Endothelial cell of hepatic sinusoid (primary cell): Measurements from ENCODE around the gene AMOTL1.
"Not testable (repeated sequence)": the region's sequence is repeated elsewhere in the genome, so short reads cannot be mapped to it uniquely, and the experiment has no call there.

Source experiments
- in situ Hi-C: cut with HindIII; loops from 2 replicates; pipeline ENCODE4 v1.10.0; 2017; ENCODE audit warnings: low sequenced_read_pairs

Gene AMOTL1

DNA sequence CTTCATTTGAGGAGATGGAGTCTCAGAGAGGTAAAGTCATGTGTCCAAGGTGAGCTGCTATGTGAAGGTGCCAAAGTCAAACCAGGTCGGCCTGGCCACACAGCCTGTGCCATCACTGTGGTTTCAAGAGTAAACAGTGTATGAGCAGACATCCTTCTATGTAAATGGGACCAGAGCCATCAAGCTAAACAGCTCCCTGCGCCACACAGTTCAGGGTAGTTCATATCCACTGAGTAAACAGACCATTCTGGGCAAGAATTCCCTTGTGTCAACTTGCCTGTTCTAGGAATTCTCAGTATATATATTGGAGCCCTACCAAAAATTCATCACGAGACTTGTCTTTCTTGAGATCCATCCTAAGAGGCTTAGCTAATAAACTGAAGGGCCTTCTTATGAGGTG, 77.5 kb downstream of the AMOTL1 start:
- in situ Hi-C loops, result no loop called here

DNA sequence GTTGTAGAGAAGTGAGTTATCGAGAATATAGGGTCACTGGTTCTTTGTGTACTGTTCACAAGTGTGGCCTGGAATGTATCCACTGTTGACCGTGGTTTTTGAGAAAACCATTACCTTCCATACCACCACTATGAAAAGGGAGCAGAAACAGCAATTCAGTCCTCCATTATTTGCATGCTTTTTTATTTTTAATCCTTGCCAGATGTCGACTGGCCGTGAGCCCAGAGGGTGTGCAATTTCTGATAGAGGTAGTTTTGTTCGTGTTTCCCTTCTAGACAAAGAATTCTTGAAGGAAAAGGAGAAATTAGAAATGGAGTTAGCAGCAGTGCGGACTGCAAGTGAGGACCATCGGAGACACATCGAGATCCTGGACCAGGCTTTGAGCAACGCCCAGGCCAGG, 81.7 kb downstream of the AMOTL1 start:
- in situ Hi-C loops, result no loop called here

DNA sequence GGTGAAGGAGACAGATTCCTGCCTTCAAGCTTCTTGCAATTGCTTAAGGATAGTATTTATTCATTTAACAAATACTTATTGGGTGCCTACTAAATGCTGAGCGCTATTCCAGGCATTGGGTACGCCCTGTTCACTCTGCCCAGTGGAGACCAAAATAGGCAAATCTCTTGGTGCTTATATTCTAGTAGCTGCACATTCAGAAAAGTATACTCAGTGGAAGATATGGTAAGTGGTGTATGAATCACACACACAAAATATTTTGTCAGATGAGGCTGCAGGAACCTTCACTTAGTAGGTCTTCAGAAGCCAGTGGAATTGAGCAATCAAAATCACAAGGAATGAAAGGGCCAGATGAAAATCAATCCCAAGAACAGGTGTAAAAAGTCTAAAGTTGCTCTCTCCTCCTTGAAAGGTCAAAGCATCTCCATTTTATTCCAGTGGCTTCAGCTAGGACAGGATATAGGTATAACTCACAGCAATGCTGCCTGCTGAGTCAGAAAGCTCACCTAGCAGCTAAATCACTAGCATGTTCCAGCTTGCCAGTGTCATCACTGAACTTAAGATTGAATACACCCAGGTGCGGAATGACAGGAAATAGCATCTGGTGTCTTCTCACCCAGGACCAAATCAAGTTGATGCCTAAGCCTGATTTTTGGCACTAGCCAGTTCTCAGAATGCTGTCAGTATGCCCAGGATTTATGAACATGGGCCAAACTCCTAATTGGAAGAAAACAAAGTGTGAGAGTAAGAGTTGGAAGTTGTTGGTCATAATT, 83.9 kb downstream of the AMOTL1 start:
- in situ Hi-C loops, result no loop called here

DNA sequence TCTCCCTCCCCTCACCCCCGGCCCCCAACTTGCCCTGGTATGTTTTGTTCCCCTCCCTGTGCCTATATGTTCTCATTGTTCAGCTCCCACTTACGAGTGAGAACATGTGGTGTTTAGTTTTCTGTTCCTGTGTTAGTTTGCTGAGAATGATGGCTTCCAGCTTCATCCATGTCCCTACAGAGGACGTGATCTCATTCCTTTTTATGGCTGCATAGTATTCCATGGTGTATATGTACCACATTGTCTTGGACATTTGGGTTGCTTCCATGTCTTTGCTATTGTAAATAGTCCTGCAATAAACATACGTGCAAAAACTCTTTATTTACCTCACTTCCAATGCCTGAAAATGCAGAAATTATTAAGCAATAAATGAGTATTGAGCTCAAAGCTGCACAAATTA, 85.1 kb downstream of the AMOTL1 start:
- in situ Hi-C loops, result not testable (repeated sequence)

DNA sequence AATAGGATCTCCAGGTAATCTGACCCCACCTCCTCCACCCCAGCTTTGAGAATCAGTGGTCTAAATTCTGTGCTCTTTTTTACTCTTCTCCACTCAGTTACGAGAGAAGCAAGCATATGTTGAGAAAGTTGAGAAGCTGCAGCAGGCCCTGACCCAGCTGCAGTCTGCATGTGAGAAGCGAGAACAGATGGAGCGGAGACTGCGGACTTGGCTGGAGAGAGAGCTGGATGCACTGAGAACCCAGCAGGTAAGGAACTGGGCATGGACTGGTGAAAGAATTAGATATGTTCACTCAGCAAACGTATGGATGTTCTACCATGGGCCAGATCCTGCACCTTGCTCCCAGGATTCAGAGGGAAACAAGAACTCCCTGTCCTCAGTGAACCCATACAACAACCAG, 85.7 kb downstream of the AMOTL1 start:
- in situ Hi-C loops, result no loop called here

DNA sequence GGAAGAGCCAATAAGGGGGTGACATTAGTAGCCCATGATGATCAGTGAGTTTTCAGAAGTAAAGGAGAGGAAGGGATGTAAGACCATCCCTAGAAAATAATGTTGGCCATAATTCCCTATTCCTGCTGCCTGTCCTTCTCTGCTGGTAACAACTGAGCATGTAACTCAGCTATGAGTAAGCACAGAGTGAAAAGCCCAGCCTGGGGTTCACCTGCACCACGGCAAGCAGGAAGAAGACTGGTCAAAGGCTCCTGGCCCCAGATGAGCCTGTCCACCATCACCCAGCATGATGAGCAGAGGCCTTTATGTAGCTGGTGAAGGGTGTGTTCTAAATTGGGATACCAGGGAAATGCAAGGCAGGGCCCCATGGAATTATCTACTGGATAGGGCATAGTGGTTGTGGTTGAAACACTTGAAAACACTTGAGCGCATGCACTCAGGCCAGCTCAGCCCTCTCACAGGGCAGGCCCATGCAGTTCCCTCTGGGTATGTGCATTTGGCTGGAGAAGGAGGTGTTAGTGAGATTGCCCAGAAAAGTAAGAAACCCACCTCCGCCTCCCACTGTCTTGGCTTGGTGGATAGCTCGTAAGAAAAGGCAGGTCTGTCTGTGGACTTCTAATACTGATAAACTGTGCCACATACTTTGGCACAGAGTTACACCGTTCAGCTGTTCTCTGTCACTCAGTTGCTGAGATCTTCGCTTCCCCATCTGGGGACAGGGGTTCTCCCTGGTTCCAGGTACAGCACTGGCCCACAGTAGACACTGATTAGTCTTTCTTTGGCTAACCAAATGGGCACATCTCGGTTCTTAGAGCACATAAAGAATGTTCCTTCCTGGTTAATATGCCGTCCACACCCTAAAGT, 86.8 kb downstream of the AMOTL1 start:
- in situ Hi-C loops, result no loop called here

DNA sequence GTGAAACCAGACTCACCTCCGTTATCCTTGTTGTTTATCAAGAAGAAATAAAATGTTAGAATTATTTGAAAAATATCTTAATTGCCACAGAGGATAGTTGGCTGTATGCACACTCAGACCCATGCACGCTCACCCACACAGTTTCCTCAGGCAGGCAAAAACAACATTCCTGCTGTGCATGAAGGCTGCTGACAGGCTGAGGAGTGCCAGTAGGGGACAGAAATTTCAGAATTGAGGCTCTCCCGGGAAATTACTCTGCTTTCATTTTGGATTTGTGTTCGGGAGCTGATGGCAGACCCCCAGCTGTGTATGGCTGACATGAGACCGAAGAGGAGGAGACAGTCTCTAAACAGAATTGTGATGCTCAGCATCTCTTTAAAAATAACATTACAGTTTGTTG, 87.5 kb downstream of the AMOTL1 start:
- in situ Hi-C loops, result no loop called here

DNA sequence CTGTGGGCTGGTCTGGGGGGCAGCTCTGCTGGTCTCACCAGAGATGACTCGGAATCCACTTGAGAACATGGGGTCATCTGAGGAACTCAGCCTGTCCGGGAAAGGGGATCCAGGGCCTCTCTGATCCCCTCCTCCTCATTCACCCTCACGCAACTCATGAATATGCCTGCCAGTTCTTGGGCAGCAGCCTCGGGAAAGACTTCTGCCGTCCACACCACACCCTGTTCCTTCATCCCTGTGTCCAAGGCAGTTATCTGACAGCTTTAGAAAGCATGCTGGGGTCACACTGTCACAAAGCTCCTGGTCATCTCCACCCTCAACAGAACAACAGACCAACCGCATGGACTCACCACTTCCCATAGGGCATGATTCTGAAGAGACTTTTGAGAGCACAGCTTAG, 88.3 kb downstream of the AMOTL1 start:
- in situ Hi-C loops, result no loop called here

DNA sequence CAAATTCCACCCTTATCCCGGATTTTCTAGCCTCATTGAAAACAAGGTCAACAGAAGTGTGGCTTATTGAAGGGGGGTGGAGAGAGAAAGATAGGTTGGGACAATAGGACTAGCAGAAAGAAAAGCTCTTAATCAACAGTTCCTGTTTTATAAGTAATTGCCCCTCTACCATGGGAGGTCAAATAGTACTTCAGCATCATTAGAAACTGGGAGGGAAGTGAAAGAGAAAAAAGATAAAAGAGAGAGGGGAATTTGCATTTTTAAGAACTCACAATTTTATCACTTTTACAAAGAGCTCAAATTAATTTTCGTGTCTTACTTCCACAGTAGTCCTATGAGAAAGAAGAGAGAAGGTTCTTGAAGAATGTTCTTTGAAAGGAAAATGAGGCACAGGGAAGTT, 89.2 kb downstream of the AMOTL1 start:
- in situ Hi-C loops, result no loop called here

DNA sequence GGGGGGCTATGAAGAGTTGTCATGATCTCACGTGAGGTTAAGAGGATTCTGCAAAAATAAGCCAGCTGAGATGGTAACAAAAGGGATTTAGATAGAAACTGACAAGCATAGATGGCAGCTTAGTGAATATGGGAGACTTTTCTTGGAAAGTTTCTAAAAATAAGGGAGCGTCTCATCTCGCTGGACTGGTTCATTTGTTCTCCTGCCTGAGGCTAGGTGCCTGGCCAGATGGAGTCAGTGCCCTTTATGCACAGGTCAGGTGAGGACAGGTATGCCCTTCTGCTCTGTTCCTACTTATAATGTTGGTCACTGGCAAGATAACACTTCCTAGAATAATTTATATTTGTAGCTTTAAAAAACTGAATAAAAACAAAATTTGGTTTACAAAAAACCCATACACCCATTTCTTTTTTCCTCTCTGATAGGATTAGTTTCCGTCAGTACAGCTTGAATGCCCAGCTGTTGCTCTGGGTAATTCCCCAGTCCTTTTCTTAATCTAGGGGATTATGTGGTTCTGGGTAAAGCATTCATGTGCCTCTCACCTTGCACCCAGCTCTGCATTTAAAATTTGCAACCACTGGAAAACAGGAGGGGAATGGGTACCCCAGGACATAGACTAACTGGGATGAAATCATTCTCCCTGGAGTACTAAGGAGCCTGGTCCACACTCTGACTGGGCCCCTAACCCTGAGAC, 90.0 kb downstream of the AMOTL1 start:
- in situ Hi-C loops, result no loop called here

DNA sequence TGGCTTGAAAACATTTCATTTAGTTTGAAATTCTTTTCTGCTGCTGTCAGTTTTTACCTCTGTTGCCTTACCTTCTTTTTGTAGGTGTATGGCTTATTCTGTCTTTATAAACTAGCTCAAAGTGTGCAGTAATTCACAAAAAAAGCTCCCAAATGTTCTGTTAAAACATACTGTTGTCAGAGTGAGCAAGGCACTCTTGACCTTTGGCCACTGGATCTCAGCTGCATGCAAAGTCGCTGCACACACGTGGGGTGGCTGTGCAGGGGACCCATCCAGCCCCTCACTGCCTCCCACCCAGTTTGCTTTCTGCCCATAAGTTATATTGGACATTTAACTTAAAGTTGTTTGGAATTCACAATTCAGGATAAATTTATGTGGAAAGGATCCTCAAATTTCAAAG, 92.2 kb downstream of the AMOTL1 start:
- in situ Hi-C loops, result no loop called here

DNA sequence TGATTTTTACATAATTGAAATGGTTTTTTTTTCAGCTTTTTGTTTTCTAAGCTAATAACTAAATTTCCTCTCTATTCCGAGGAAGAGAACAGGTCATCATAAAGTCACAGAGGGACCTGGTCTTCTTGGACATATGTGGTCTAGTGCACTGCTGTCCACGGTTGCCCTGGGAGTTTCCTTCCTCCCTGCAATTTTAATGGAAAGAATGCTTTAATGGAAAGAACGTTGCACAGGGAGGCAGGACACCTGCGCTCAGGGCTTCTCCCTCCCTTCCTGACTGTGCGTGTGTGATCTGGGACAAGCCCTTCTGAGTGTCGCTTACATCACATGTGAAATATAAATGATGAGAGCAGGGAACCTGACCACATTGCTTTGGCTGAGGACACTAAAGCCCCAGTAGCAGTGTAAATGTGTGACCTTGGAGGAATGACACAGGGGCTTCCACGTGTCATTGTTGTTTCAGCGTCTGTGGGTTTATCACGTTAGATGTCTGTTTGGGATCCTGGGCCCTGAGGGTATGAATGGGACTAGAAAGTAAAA, 93.2 kb downstream of the AMOTL1 start:
- in situ Hi-C loops, result no loop called here

DNA sequence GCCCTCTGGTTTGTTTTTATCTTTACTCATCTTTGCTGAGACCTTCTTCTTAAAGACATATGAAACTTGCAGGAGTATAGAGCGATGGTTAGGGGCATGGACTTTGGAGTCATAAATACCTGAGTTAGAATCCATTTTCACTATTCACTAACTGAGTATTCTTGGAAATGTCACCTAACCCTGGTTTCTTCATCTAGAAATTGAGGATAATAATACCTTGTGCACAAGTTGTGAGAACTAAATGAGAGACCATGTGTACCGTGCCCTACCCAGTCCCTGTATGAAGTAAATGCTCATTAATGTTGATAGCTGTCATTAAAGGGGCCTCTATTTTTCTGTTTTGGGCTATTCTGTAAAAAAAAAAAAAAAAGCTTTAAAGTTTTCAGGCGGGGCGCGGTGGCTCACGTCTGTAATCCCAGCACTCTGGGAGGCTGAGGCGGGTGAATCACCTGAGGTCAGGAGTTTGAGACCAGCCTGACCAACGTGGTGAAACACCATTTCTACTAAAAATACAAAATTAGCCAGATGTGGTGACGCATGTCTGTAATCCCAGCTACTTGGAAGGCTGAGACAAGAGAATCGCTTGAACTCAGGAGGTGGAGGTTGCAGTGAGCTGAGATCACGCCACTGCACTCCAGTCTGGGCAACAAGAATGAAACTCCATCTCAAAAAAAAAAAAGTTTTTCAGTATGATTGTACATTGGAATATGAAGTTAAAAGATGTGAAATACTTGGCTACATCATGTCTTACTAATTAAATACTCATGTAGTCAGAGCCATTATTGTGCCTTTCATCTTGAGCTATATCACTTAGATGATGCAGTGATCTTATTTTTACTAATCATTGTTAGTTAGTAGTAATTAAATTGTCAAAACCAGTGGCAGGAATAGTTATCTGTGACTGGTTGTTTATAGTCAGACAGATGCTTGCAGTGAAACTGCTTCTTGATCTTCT, 95.0 kb downstream of the AMOTL1 start:
- in situ Hi-C loops, result no loop called here

DNA sequence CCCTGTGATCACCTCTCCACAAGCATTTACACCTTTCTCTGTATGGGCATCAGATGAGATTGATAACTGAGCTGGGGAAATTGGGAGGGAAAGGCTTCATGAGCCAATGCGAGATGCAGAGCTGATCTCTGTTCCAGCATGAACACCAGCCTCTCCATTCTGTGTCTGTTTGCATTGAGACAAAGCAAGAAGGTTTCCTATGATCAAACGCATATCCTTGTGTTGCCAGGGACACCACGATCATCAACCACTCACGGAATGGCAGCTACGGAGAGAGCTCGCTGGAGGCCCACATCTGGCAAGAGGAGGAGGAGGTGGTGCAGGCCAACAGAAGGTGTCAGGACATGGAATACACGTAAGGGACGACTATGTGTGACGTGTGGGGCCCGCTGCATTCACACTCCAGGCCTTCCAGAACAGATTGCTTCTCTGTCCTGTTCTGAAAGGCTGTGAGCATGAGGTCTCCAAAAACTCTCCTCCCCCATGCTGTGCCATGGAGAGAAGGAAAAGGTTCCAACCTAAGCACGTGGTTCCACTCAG, 96.4 kb downstream of the AMOTL1 start:
- in situ Hi-C loops, result no loop called here

DNA sequence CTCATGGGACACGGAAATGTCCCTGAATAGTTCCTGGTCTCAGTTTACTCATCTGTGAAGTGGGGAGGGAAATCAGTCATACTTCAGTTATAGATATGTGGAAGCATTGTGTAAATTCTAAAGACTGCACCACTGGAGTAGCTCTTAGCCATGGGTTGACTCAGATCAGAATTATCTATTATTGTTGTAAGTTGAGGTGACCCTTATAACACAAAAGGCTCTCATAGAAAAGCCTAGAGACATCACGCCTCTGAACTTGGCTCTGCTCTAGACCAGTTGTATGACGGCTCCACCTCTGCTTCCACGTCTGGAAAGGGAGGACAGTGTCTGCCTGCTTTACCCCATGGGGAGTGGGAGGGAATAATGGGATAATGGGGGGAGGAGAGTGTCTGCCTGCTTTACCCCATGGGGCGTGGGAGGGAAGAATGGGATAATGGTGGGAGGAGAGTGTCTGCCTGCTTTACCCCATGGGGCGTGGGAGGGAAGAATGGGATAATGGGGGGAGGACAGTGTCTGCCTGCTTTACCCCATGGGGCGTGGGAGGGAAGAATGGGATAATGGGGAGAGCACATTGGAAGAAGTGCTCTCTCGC, 98.2 kb downstream of the AMOTL1 start:
- in situ Hi-C loops, result no loop called here

DNA sequence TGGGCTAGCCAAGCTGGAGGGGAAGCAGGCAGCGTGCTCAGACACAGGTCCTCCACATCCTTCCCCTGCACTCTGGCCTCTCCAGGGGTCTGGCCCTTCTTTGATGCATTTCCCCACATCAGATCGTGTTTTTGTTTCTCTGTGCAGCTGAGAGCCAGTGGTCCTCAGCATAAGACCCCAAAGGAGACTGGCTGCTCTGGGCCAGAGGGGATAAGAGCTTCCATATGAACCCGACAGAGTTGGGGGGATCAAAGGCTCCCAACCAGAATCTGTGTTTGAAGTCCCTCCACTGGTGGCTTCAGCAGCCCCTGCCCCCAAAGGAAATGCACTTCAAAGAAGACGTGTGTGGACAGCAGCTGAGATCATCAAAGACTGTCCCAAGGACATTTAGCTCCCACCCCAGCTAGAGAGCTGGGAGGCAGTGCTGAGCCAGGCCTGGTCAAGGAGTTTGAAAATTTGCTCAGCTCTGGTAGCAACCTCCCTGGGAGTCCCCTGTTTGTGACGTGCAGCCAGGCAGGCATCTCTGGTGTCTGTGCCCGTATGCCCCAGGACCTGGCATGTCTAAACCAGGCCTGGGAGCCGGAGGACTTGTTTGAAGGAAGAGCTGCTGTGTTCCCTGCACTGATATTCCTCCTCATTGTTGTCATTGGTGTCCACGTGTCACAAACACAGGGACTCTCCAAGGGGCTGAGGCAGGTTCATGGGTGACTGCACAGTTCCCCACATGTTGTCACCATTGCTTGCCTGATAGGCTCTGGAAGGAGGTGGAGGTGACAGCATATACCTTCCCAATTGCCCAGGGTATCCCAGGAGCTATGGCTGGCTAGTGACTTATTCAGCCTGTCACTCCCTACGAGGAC, 99.0 kb downstream of the AMOTL1 start:
- in situ Hi-C loops, result no loop called here

DNA sequence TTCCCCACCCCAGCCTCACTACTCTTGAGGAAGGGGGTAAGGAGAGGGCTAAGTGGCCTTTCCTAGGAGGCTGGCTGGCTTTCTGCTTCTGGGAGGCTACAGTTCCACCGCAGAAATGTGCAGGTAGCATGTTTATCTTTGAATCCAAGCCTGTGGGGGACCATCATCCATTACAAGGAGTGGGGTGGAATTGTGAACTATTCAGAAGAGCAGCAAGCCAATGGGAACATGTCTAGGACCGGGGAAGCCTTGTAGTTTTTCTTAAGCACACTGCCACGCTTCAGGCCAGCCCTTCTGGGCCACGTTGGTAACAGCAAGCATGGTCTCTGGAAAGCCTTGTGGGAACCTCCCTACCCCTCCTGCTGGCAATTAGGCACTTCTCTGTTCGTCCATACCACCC, 100.3 kb downstream of the AMOTL1 start:
- in situ Hi-C loops, result no loop called here

DNA sequence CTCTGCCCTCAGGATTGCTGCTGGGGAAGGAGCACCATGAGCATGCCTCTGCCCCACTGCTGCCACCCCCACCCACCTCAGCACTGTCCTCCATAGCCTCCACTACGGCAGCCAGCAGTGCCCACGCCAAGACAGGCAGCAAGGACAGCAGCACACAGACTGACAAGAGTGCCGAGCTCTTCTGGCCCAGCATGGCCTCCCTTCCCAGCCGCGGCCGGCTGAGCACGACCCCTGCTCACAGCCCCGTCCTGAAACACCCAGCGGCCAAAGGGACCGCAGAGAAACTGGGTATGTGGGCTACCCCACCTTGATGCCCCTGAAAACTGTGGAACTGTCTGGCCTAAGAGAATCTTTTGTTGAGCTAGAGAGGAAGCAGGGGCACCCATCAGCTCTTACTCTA, 101.0 kb downstream of the AMOTL1 start:
- in situ Hi-C loops, result no loop called here

DNA sequence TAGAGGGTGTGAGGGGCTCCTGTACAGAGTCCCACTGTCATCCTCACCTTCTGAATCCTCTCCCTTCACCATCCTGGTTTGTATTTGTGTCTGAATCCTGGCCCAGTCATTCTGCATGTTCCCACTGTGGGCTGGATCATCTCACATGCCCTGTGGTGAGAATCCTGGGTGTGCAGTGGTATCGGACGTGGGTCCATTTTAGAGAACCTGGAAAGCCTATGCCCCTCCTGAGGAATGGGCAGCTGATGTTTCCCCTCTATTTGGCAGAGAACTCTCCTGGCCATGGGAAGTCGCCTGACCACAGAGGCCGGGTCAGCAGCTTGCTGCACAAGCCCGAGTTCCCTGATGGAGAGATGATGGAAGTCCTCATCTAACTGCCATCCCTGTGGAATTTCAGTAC, 102.3 kb downstream of the AMOTL1 start:
- in situ Hi-C loops, result loop anchor here (10.0 kb wide), 1 partner anchor 246 kb away; no protein-coding TSS in a partner anchor
